Measurements from ENCODE around the gene ADARB1. TPM values are rescaled to one million over a fixed set of nuclear protein-coding genes. Genes with fewer than 3 reads are reported as not detected.

The ADARB1 gene
- 5.1 and 8.4 TPM in 2 replicates for total RNA-seq (ENCODE audit: low replicate concordance)

GRCh38 chr21:45074048-45074817 lies at the start of gene ADARB1:
Gene ADARB1 (plus strand): TSS chr21:45074580. CDS start chr21:45171657, 97,077 bp downstream.
- Mint-ChIP-seq H3K9me3 (no peaks in the 10 kb centered on the region), H3K4me1 (peaks cover 31% of the 10 kb centered on the region), H3K27ac (peak within 1 kb of the TSS; percentile 77), H3K4me3 (peak within 1 kb of the TSS; percentile 91), H3K27me3 (ENCODE audit: insufficient read depth, low read depth) (peaks cover 12% of the 10 kb centered on the region), H3K36me3 (peaks cover 3% of the 10 kb centered on the region)
- Histone ChIP-seq H3K36me3 (no peaks in the 10 kb centered on the region), H3K79me2 (ENCODE audit: low read depth) (peaks cover 12% of the 10 kb centered on the region), H3F3A (ENCODE audit: low read depth) (peaks cover 27% of the 10 kb centered on the region), H3K4me3 (peak within 1 kb of the TSS; percentile 89), H3K9ac (no peak within 1 kb of the TSS), H2AFZ (replicated peaks) (peak within 1 kb of the TSS; percentile 87), H4K20me1 (ENCODE audit: low read depth) (peaks cover 22% of the 10 kb centered on the region), H3K9me3 (ENCODE audit: low read depth) (no peaks in the 10 kb centered on the region), H3K27me3 (peaks cover 25% of the 10 kb centered on the region), H3K4me1 (peaks cover 16% of the 10 kb centered on the region), H3K4me2 (peak within 1 kb of the TSS; percentile 95), H3K27ac (peak within 1 kb of the TSS; percentile 60)
- no peak for TF ChIP-seq CTCF (IDR thresholded peaks at IDR 0.05)
- TF ChIP-seq EZH2phosphoT487 (IDR thresholded peaks at IDR 0.05): no peak
- TF ChIP-seq EZH2 (IDR thresholded peaks at IDR 0.05): no peak
- peak; percentile 90 for DNase-seq (ENCODE audit: low spot score)

GRCh38 chr21:45026066-45026745 lies 48.2 kb upstream of the ADARB1 start:
- no peaks in the 10 kb centered on the region for H3K9me3 ChIP-seq (ENCODE audit: low read depth)
- no peak for DNase-seq (ENCODE audit: low spot score)
- H3K4me3 ChIP-seq: no peak overlapping the region
- Mint-ChIP-seq H3K27me3 (ENCODE audit: insufficient read depth, low read depth) (peaks cover 47% of the 10 kb centered on the region), H3K27ac (no peak overlapping the region), H3K9me3 (peaks cover 27% of the 10 kb centered on the region), H3K4me3 (no peak overlapping the region), H3K4me1 (peaks cover 45% of the 10 kb centered on the region), H3K36me3 (peaks cover 3% of the 10 kb centered on the region)
- no peaks in the 10 kb centered on the region for H3K79me2 ChIP-seq (ENCODE audit: low read depth)
- no peak overlapping the region for H3K9ac ChIP-seq
- H3F3A ChIP-seq (ENCODE audit: low read depth): peaks cover 26% of the 10 kb centered on the region
- no peak overlapping the region for H3K27ac ChIP-seq
- no peak for TF ChIP-seq CTCF (IDR thresholded peaks at IDR 0.05)
- H3K36me3 ChIP-seq: no peaks in the 10 kb centered on the region
- peaks cover 19% of the 10 kb centered on the region for H4K20me1 ChIP-seq (ENCODE audit: low read depth)
- no peak overlapping the region for H2AFZ ChIP-seq (replicated peaks)
- H3K4me2 ChIP-seq: no peak overlapping the region
- no peaks in the 10 kb centered on the region for H3K27me3 ChIP-seq
- peaks cover 22% of the 10 kb centered on the region for H3K4me1 ChIP-seq

GRCh38 chr21:45026826-45027225 lies 47.6 kb upstream of the ADARB1 start:
- H3K4me1 ChIP-seq: peaks cover 28% of the 10 kb centered on the region
- no peaks in the 10 kb centered on the region for H3K9me3 ChIP-seq (ENCODE audit: low read depth)
- peaks cover 45% of the 10 kb centered on the region for H3K4me1 Mint-ChIP-seq
- no peak overlapping the region for H2AFZ ChIP-seq (replicated peaks)
- no peaks in the 10 kb centered on the region for H3K27me3 ChIP-seq
- peaks cover 19% of the 10 kb centered on the region for H4K20me1 ChIP-seq (ENCODE audit: low read depth)
- no peak overlapping the region for H3K4me3 ChIP-seq
- H3K9me3 Mint-ChIP-seq: peaks cover 27% of the 10 kb centered on the region
- H3K27me3 Mint-ChIP-seq (ENCODE audit: insufficient read depth, low read depth): peaks cover 46% of the 10 kb centered on the region
- TF ChIP-seq EZH2phosphoT487 (IDR thresholded peaks at IDR 0.05): no peak
- no peak for TF ChIP-seq EZH2 (IDR thresholded peaks at IDR 0.05)
- peak; percentile 36 for TF ChIP-seq CTCF (IDR thresholded peaks at IDR 0.05)
- peaks cover 3% of the 10 kb centered on the region for H3K36me3 Mint-ChIP-seq
- H3K27ac Mint-ChIP-seq: no peak overlapping the region
- DNase-seq (ENCODE audit: low spot score): peak; percentile 51
- H3F3A ChIP-seq (ENCODE audit: low read depth): peaks cover 31% of the 10 kb centered on the region
- H3K36me3 ChIP-seq: no peaks in the 10 kb centered on the region
- no peak overlapping the region for H3K27ac ChIP-seq
- no peak overlapping the region for H3K9ac ChIP-seq
- H3K4me3 Mint-ChIP-seq: peak overlapping the region; percentile 33
- H3K4me2 ChIP-seq: no peak overlapping the region
- H3K79me2 ChIP-seq (ENCODE audit: low read depth): no peaks in the 10 kb centered on the region
